DOHH2 (cell line): ENCODE results near the gene DNAH14.

Experiments used
- EZH2phosphoT487 ChIP-seq: fragments of 200-600 bp; sonication (generic); IDR thresholded peaks from 2 replicates; pipeline ENCODE4 v1.6.1; 2017; ENCODE audit warnings: borderline replicate concordance, mild to moderate bottlenecking, antibody characterized with exemption, low read length, moderate library complexity, mixed read lengths
- TF ChIP-seq, protein P1 (sequence below): fragments of 200-600 bp; sonication (generic); IDR thresholded peaks from one replicate; pipeline ENCODE4 v1.5.1; 2014; ENCODE audit warnings: antibody characterized with exemption, mild to moderate bottlenecking, low read depth, low read length; ENCODE audit not compliant: poor library complexity, severe bottlenecking

DNA sequence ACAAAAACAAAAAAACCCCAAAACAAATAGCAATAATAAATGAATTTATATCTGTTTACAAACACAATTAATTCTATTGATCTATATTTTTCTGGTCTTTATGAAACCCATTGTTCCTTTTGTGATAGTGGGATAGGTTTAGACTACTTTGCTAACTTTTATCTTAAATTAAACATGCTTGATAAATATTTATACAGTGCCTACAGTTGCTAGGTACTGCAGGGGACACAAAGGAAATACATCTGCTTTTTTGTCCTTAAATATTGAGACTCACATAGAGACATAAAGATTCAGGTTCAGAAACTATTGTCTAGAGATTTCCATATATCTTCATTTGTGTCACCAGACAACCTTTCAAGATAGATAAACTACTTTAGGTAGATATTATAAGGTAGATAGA, 8.5 kb upstream of the DNAH14 start:
- TF ChIP-seq, protein P1, sequence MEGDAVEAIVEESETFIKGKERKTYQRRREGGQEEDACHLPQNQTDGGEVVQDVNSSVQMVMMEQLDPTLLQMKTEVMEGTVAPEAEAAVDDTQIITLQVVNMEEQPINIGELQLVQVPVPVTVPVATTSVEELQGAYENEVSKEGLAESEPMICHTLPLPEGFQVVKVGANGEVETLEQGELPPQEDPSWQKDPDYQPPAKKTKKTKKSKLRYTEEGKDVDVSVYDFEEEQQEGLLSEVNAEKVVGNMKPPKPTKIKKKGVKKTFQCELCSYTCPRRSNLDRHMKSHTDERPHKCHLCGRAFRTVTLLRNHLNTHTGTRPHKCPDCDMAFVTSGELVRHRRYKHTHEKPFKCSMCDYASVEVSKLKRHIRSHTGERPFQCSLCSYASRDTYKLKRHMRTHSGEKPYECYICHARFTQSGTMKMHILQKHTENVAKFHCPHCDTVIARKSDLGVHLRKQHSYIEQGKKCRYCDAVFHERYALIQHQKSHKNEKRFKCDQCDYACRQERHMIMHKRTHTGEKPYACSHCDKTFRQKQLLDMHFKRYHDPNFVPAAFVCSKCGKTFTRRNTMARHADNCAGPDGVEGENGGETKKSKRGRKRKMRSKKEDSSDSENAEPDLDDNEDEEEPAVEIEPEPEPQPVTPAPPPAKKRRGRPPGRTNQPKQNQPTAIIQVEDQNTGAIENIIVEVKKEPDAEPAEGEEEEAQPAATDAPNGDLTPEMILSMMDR, result no peak
- no peak for TF ChIP-seq EZH2phosphoT487
